ENCODE data around the gene MAML2. TPM values are rescaled to one million over a fixed set of nuclear protein-coding genes. Genes with fewer than 3 reads are reported as not detected.
A peak's percentile ranks its signal among the peaks of the same experiment; 100 is the strongest.

The MAML2 gene
- total and polyA plus RNA-seq, 4 donors = 0.56 to 2.1 (median 1.4) TPM

- H3K4me1 ChIP-seq (ENCODE audit: control insufficient read depth in 4 of 4, insufficient read depth in 4 of 4, low read length in 3 of 4) = no peaks in the 10 kb centered on the region
- DNase-seq (ENCODE audit: low spot score) = no peak
- no peak overlapping the region for H3K27ac ChIP-seq (ENCODE audit: low read depth in 1 of 2, low read length in 2 of 2)
- H3K27me3 ChIP-seq (ENCODE audit: control insufficient read depth in 4 of 4, insufficient read depth in 4 of 4, low read length in 3 of 4) = no peaks in the 10 kb centered on the region
- no peaks in the 10 kb centered on the region for H3K9me3 ChIP-seq (ENCODE audit: control insufficient read depth in 4 of 4, low read length in 3 of 4)
- H3K9ac ChIP-seq (ENCODE audit: low read depth in 1 of 2, low read length in 2 of 2) = no peak overlapping the region
- H3K36me3 ChIP-seq (ENCODE audit: control insufficient read depth in 4 of 4, insufficient read depth in 3 of 4, low read depth in 1 of 4, low read length in 3 of 4) = no peaks in the 10 kb centered on the region
- no peak for TF ChIP-seq JUND (IDR thresholded peaks at IDR 0.05)
- TF ChIP-seq RAD21 (IDR thresholded peaks at IDR 0.05) = peak in 1 of 2 donors; percentile 34
- no peak overlapping the region for H3K4me3 ChIP-seq (ENCODE audit: low read depth in 1 of 3, low read length in 3 of 3)
- 66% methylated on average over 1 of the region's 1 CpG for WGBS
These were observed 374.4 kb downstream of the MAML2 start for GRCh38 chr11:95968585-95968984.

GRCh38 chr11:95964281-95964680 is 378.7 kb downstream of the MAML2 start:
- 83% methylated on average over 1 of the region's 1 CpG for WGBS

GRCh38 chr11:95961758-95962157 is 381.2 kb downstream of the MAML2 start:
- no peak overlapping the region for H3K4me3 ChIP-seq (ENCODE audit: low read depth in 1 of 3, low read length in 3 of 3)
- no peaks in the 10 kb centered on the region for H3K27me3 ChIP-seq (ENCODE audit: control insufficient read depth in 4 of 4, insufficient read depth in 4 of 4, low read length in 3 of 4)
- no peak for DNase-seq (ENCODE audit: low spot score)
- no peaks in the 10 kb centered on the region for H3K9me3 ChIP-seq (ENCODE audit: control insufficient read depth in 4 of 4, low read length in 3 of 4)
- no peaks in the 10 kb centered on the region for H3K4me1 ChIP-seq (ENCODE audit: control insufficient read depth in 4 of 4, insufficient read depth in 4 of 4, low read length in 3 of 4)
- 95% methylated on average over 1 of the region's 1 CpG for WGBS
- H3K36me3 ChIP-seq (ENCODE audit: control insufficient read depth in 4 of 4, insufficient read depth in 3 of 4, low read depth in 1 of 4, low read length in 3 of 4) = no peaks in the 10 kb centered on the region
- no peak overlapping the region for H3K27ac ChIP-seq (ENCODE audit: low read depth in 1 of 2, low read length in 2 of 2)
- H3K9ac ChIP-seq (ENCODE audit: low read depth in 1 of 2, low read length in 2 of 2) = no peak overlapping the region
- TF ChIP-seq REST (IDR thresholded peaks at IDR 0.05) (no peak), ZBTB33 (IDR thresholded peaks at IDR 0.05) (no peak)

More at GRCh38 chr11:95964281-95964680, 378.7 kb downstream of the MAML2 start:
- Histone ChIP-seq H3K4me3 (ENCODE audit: low read depth in 1 of 3, low read length in 3 of 3) (no peak overlapping the region), H3K27ac (ENCODE audit: low read depth in 1 of 2, low read length in 2 of 2) (no peak overlapping the region), H3K9ac (ENCODE audit: low read depth in 1 of 2, low read length in 2 of 2) (no peak overlapping the region), H3K36me3 (ENCODE audit: control insufficient read depth in 4 of 4, insufficient read depth in 3 of 4, low read depth in 1 of 4, low read length in 3 of 4) (no peaks in the 10 kb centered on the region), H3K27me3 (ENCODE audit: control insufficient read depth in 4 of 4, insufficient read depth in 4 of 4, low read length in 3 of 4) (no peaks in the 10 kb centered on the region), H3K4me1 (ENCODE audit: control insufficient read depth in 4 of 4, insufficient read depth in 4 of 4, low read length in 3 of 4) (no peaks in the 10 kb centered on the region), H3K9me3 (ENCODE audit: control insufficient read depth in 4 of 4, low read length in 3 of 4) (no peaks in the 10 kb centered on the region)
- TF ChIP-seq SP1 (IDR thresholded peaks at IDR 0.05) (no peak), FOXA1 (IDR thresholded peaks at IDR 0.05) (no peak), MAX (IDR thresholded peaks at IDR 0.05) (no peak), RXRA (IDR thresholded peaks at IDR 0.05) (no peak), RAD21 (IDR thresholded peaks at IDR 0.05) (no peak), NR2F2 (IDR thresholded peaks at IDR 0.05) (no peak), FOXA2 (IDR thresholded peaks at IDR 0.05) (no peak)
- no peak for DNase-seq (ENCODE audit: low spot score)

Measured in liver (tissue), 9 donors.